GM12874 (cell line): ENCODE measurements around the gene HPGD.

Experiments used
- TF ChIP-seq, protein P1 (sequence below): IDR thresholded peaks from 2 replicates; pipeline ENCODE4 v1.5.1; 2011; ENCODE audit warnings: low read depth, mild to moderate bottlenecking, control low read depth, low read length, moderate library complexity; ENCODE audit not compliant: insufficient read depth

HPGD gene

DNA sequence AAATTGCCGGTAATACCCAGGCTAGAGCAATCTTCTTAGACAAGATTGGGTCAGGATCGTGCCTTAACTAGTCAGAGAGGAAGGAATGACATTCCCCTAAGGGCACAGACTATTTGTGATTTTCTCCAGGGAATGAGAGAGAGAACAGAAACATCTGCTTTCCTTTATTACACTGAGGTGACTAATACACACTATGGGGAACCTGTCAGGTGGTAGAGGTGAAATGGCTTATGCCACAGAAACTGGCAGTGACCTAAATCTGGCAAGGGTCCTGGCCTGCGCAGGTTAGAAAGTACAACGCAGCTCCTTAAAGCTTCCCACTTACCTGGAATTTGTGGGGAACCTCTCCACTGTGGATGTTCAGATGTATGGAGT lies 16.6 kb upstream of the HPGD start:
- TF ChIP-seq, protein P1, sequence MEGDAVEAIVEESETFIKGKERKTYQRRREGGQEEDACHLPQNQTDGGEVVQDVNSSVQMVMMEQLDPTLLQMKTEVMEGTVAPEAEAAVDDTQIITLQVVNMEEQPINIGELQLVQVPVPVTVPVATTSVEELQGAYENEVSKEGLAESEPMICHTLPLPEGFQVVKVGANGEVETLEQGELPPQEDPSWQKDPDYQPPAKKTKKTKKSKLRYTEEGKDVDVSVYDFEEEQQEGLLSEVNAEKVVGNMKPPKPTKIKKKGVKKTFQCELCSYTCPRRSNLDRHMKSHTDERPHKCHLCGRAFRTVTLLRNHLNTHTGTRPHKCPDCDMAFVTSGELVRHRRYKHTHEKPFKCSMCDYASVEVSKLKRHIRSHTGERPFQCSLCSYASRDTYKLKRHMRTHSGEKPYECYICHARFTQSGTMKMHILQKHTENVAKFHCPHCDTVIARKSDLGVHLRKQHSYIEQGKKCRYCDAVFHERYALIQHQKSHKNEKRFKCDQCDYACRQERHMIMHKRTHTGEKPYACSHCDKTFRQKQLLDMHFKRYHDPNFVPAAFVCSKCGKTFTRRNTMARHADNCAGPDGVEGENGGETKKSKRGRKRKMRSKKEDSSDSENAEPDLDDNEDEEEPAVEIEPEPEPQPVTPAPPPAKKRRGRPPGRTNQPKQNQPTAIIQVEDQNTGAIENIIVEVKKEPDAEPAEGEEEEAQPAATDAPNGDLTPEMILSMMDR = no peak

DNA sequence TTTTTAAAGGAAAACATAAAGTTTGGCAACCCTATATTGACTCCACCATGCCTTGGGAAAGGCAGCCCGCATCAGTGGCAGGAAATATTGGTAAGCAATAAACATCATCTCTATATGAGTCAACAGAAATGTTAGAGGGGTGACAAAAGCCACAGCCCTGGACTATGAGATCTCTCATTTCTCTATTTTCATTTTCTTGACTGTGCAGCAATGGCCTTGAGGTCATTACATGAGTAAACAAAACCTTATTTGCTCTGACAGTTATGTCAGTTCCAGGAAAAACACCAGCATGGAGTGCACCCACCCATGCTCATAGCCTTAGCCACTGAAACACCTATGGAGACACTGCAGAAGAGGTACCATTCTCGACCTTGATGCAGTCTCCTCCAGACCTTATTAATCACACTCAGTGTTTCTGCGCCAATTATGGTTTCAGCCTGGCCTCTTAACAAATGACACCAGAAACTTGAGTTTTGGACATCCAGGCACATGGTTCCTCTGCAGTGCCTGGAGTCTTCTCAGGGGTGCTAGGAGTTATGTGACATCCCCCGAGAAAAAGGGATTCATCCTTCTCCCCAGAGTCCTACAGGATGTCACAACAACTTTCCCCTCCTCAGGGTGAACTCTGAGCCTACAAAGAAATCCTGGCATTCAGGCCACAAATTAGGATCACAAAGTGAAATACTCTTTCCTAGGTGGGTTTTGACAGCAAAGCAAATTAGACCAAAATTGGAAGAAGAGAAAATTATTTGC lies 16.0 kb upstream of the HPGD start:
- TF ChIP-seq, protein P1 = no peak

DNA sequence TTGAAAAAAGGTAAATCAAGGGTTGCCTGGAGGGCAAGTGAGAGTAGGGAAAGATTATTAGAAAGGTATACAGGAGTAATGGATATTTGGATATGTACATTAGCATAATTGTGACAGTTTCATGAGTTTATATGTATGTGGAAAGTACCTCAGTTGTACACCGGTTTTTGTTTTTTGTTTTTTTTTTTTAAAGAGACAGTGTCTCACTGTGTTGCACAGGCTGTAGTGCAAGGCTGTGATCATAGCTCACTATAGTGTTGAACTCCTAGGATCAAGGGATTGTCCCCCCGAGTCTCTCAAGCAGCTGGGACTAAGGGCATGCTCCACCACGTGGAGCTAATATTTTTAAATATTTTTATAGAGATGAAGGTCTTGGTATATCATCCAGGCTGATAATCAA lies 15.3 kb upstream of the HPGD start:
- TF ChIP-seq, protein P1 = no peak

DNA sequence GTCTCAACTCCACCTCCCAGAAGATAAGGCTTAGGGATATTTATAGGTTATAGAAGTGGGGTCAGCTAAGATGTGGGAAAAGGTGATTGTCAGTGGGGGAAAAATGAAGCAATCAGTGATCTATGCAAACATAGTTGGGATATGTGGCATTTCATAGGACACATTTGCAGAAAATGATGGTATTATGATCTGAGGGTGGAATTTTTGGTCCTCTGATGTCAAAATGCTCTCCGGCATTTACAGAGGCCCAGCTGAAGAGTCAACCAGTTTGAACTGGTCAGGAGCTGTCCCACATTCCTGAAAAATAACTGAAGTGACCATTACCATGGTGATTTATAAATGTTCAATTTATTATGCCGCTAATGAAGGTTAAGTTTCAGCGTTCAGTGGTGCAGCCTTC lies 12.2 kb upstream of the HPGD start:
- TF ChIP-seq, protein P1 = no peak

DNA sequence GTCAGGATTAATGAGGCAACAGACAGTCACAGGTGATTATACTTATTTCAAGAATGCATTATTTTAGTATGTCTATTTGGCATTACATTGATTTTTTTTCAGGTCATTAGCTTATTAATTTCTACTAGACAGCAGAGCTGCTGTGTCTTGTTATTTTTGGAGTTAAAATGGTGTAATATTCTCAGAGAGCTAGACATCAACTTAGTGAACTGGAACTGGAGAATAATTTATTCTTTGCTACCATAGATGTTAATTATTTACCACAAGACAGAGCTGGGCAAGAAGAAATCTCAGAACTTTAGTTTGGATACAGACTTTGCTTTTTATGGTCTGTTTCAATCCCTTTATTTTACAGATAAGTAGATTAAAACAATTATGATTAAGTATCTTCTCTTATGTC lies 10.2 kb upstream of the HPGD start:
- TF ChIP-seq, protein P1 = no peak

DNA sequence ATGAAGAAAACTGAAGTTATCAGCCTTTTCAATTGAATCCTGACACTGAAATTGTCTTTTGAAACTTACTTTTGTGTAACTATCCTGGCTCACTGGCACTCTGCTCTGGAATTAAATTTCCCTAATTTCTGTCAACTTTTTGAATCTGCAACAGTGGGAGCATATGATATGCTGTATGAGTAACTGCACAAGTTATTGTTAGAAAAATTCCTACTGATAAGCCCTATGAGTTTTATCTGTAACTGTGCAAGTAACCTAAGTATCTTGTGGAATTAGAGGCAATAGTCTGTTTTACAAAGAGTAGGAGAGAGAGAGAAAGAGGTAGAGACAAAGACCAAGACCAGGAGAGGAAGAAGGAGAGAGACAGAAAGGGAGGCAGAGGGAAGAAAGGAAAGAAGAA lies 9.2 kb upstream of the HPGD start:
- TF ChIP-seq, protein P1 = no peak

DNA sequence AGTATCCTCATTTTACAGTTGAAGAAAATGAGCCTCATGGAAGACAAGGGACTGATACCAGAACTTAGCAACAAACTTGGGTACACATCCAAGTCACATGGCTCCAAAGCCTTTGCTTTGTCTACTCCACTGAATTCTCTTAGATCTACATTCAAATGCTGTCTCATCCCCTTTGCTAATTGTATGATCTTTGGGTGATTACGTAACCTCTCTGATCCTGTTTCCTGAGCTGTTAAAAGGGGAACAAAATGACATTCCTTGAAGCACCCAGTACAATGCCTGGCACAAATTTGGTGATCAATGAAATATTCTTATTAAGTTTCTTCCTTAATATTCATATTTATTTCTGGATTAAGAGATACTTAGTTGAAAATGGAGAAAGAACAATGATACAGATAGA lies 5.9 kb upstream of the HPGD start:
- TF ChIP-seq, protein P1 = no peak
